Sigmoid colon (tissue), 3 donors: Measurements from ENCODE around the gene CAMK1D.

ENCODE experiments used
- POLR2A ChIP-seq, 2 donors: fragments of 450-650 bp; IDR thresholded peaks; one replicate each; pipeline ENCODE4 v1.6.1; 2016; ENCODE audit warnings: antibody characterized with exemption in 2 of 2, mild to moderate bottlenecking in 2 of 2, moderate library complexity in 2 of 2
- TF ChIP-seq, protein P1 (sequence below), 4 experiments: fragments of 450-650 bp in 3 of 4; fragments of 200-600 bp in 1 of 4; IDR thresholded peaks; one replicate each; pipeline ENCODE4 v1.5.1; 2016 to 2019; ENCODE audit warnings: antibody characterized with exemption in 4 of 4, mild to moderate bottlenecking in 3 of 4, moderate library complexity in 2 of 4

- TF ChIP-seq, protein P1, sequence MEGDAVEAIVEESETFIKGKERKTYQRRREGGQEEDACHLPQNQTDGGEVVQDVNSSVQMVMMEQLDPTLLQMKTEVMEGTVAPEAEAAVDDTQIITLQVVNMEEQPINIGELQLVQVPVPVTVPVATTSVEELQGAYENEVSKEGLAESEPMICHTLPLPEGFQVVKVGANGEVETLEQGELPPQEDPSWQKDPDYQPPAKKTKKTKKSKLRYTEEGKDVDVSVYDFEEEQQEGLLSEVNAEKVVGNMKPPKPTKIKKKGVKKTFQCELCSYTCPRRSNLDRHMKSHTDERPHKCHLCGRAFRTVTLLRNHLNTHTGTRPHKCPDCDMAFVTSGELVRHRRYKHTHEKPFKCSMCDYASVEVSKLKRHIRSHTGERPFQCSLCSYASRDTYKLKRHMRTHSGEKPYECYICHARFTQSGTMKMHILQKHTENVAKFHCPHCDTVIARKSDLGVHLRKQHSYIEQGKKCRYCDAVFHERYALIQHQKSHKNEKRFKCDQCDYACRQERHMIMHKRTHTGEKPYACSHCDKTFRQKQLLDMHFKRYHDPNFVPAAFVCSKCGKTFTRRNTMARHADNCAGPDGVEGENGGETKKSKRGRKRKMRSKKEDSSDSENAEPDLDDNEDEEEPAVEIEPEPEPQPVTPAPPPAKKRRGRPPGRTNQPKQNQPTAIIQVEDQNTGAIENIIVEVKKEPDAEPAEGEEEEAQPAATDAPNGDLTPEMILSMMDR (IDR thresholded peaks at IDR 0.05): no peak
- no peak for TF ChIP-seq POLR2A (IDR thresholded peaks at IDR 0.05)
Observed at GRCh38 chr10:12595936-12596576, 246.7 kb downstream of the CAMK1D start.
